ENCODE data around the gene AMPD3.

Gene AMPD3

DNA sequence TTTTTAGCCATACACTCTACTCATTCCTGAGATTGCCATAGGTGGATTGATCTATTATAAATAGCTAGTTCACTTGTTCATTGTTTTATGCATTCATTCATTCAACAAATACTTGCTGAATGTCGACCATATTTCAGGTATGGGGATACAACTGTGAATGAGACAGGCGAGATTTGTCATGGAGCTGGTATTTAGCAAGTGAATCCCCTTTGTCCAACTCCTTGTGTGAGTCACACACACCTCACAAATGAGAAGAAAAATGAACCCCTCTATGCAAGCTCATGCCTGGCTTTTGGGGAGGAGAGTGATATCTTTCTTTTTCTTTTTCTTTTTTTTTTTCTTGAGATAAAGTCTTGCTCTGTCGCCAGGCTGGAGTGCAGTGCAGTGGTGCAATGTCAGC, 1.8 kb upstream of the AMPD3 start:
- H3K27ac ChIP-seq, result no peak overlapping the region

DNA sequence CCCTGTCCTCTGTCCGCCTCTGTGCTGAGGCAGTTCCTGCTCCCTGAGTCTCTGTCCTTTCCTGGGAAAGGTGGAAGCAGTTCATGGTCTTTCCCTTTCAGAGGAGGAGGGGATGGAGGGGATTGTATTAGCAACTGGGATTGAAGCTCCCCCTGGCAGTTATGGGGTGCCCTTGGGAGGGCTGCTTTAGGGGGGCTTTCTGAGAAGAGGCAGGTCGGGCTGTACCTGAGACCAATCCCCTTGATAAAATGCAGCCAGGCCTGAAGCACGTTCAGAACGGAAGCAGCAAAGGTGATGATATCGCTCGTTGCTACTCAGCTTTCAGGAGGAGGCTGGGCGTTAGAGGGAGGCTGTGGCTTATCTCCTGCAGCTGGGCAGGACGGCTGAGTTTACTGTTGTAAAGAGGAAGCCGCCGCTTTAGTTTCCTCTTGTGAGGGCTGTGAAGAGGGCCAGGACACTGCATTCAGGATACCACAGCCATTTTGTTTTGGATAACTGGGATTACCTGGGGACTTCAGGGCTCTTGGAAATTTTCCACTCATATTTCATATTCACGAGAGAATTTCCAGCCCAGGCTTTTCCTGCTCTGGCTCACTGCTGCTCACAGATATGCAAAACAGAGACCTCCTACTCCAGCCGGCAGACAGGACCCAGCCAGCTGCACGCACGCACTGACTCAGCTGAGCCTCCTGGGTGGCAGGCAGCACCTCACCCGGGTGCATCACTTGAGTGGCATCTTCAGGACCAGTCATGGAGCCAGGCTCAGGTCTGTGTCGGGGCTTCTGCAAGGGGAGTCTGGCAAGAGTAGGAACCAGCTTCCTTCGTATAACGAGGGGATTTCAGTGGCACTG, 798 bp downstream of the AMPD3 start:
- no peak overlapping the region for H3K27ac ChIP-seq

More for the DNA sequence above, 1.8 kb upstream of the AMPD3 start:
- TF ChIP-seq, protein P1, sequence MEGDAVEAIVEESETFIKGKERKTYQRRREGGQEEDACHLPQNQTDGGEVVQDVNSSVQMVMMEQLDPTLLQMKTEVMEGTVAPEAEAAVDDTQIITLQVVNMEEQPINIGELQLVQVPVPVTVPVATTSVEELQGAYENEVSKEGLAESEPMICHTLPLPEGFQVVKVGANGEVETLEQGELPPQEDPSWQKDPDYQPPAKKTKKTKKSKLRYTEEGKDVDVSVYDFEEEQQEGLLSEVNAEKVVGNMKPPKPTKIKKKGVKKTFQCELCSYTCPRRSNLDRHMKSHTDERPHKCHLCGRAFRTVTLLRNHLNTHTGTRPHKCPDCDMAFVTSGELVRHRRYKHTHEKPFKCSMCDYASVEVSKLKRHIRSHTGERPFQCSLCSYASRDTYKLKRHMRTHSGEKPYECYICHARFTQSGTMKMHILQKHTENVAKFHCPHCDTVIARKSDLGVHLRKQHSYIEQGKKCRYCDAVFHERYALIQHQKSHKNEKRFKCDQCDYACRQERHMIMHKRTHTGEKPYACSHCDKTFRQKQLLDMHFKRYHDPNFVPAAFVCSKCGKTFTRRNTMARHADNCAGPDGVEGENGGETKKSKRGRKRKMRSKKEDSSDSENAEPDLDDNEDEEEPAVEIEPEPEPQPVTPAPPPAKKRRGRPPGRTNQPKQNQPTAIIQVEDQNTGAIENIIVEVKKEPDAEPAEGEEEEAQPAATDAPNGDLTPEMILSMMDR (conservative IDR thresholded peaks at IDR 0.05), result no peak
- no peak for TF ChIP-seq ZFX (IDR thresholded peaks at IDR 0.05)

DNA sequence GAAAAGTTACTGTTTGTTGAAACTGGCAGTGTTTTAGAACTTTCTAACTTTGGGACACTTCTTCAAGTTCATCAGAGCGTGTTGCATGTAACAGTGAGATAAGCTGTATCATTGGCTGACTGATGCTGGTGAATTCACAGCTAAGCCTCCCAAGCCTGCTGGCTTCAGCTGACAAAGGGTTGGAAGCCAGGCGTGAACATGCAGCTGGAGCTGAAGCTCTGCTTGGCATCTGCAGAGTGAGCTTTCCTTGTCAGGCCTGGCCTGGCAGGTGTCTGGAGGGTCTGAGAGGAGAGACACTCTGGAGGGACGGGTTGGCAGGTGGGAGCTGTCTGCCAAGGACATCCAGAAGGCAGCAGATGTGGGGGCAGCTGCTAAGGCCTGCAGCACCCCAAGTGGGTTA, 1.5 kb downstream of the AMPD3 start:
- no peak for TF ChIP-seq ZFX (IDR thresholded peaks at IDR 0.05)
- TF ChIP-seq, protein P1 (conservative IDR thresholded peaks at IDR 0.05), result no peak
- no peak overlapping the region for H3K27ac ChIP-seq

More for the DNA sequence above, 798 bp downstream of the AMPD3 start:
- TF ChIP-seq, protein P1 (conservative IDR thresholded peaks at IDR 0.05), result no peak
- TF ChIP-seq ZFX (IDR thresholded peaks at IDR 0.05), result no peak

DNA sequence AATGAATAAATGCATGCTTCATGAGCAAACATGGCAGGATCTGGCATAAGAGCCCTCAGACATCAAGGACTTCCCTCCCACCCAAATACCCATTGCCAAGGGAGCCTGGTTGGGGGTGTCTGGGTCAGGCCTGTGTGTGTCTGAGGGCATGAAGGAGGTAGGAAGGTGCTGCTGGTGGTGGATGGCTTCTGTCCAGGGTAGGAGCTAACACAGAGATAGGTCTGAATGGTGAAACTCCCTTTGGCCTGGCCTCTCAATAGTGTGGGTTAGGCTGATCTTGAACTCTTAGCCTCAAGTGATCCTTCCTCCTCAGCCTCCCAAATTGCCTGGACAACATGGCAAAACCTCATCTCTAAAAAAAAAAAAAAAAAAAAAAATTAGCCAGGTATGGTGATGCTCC, 2.8 kb downstream of the AMPD3 start:
- H3K27ac ChIP-seq, result no peak overlapping the region

DNA sequence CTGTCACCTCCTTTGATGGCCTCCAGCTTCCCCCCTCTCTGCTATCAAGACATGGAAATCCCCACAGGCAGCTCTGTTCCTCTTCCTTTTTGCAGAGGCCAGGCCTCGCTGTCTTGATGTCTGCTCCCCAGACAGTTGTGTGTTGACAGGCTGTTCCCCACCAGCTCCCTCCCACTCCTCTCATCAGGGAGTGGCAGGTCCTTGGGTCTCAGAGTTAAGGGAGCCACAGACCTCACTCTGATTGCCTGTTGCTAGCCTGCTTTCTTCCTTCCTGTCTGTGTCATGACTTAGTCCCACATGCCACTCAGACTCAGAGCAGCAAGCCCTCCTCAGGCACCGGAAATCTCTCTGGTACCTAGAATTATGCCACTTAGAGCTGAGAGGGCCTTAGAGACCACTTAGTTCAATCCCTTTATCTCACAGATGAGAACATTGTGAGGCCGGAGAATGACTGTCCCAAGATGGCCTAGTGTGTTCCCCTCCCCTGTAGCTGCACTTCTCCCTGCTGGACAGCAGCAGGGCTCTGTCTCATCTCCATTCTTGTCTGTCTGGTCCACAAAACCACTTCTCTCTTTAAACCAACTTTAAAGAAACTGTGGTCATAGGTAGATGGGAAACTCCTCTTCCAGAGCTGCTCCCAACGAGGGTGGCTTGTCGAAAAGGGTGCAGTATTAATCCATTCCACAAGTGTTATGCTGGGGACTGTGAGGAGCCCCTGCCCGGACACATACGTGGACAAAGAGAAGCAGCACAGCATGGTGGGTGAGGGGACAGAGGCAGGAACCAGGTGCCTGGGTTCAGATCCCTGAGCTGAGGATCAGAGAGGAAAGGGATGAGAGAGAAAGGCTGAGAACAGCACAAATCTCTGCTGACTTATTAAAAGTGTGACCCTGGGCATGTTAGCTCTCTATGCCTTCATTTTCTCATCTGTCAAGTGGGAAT, 4.2 kb downstream of the AMPD3 start:
- no peak overlapping the region for H3K27ac ChIP-seq
- no peak for TF ChIP-seq ZFX (IDR thresholded peaks at IDR 0.05)
- TF ChIP-seq, protein P1 (conservative IDR thresholded peaks at IDR 0.05), result no peak

More for the DNA sequence above, 2.8 kb downstream of the AMPD3 start:
- no peak for TF ChIP-seq ZFX (IDR thresholded peaks at IDR 0.05)
- TF ChIP-seq, protein P1 (conservative IDR thresholded peaks at IDR 0.05), result no peak

DNA sequence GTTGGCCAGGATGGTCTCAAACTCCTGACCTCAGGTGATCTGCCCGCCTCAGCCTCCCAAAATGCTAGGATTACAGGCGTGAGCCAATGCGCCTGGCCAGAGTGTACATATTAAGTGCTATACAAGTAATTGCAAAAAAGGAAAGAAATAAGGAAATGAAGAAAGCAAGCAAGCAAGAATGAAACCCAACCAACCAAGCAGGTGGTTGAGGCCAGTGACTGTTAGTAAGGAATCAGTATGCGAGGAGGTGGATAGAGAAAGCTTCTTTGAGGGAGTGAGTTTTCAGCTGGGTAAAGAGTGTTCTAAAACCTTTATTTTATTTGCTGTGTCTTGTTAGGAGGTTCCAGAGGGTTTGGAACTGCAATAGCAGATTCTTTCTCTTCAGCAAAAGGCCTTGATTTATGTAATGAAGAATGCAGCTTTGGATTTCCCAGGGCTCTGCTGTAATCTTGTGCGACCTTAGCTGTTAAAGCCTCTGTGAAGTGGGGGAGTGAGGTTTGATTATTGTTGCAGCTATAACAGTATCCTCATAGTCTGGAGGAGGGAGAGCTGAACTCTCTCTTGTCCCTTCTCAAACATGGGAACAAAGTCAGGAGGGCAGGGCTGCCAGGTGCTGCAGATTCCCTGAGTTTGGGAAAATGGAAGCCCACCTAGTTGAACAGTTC, 5.7 kb downstream of the AMPD3 start:
- no peak overlapping the region for H3K27ac ChIP-seq
- no peak for TF ChIP-seq ZFX (IDR thresholded peaks at IDR 0.05)
- TF ChIP-seq, protein P1 (conservative IDR thresholded peaks at IDR 0.05), result no peak

Data from C4-2B (cell line).